Bronchial epithelial cell (primary cell): ENCODE measurements around the gene CFAP45. TPM values are rescaled to one million over a fixed set of nuclear protein-coding genes. Genes with fewer than 3 reads are reported as not detected.
A peak's percentile ranks its signal among the peaks of the same experiment; 100 is the strongest.

ENCODE experiments used
- DNase-seq: peaks from one replicate; pipeline ENCODE4 v3.0.0-alpha.2; 2010; ENCODE audit warnings: low read depth
- FAIRE-seq: peaks from 2 replicates; lab custom pipeline; 2011; peaks lifted over from hg19 to GRCh38; lab: Jason Lieb, UNC
- H3K27me3 ChIP-seq: 2 replicates; pipeline ENCODE4 v1.5.1; 2011; ENCODE audit warnings: low read length; ENCODE audit not compliant: control insufficient read depth, insufficient read depth
- H3K36me3 ChIP-seq: 2 replicates; pipeline ENCODE4 v1.5.1; 2011; ENCODE audit warnings: low read length; ENCODE audit not compliant: control insufficient read depth, insufficient read depth
- H3K4me3 ChIP-seq: 2 replicates; pipeline ENCODE4 v1.5.1; 2011; ENCODE audit warnings: mild to moderate bottlenecking, low read depth, low read length, control low read depth
- CTCF ChIP-seq: IDR thresholded peaks from 2 replicates; pipeline ENCODE4 v1.5.1; 2011; ENCODE audit warnings: mild to moderate bottlenecking, moderate library complexity, low read length, control low read depth, inconsistent platforms; ENCODE audit not compliant: insufficient read depth, severe bottlenecking
- total RNA-seq: library from RNA; depleted of rRNA; stranded (reverse); fragments of >200 nt; gene quantifications from 2 replicates; pipeline ENCODE4 v1.2.1, GENCODE V29; 2014

Gene CFAP45
- total RNA-seq, 1 donor from 2014 or later: 0.53 TPM

- no peak overlapping the region for H3K4me3 ChIP-seq
- H3K27me3 ChIP-seq: no peaks in the 10 kb centered on the region
- H3K36me3 ChIP-seq: no peaks in the 10 kb centered on the region
- FAIRE-seq (no peak), DNase-seq (no peak)
- no peak for TF ChIP-seq CTCF
Measured at GRCh38 chr1:159830722-159831121, 69.2 kb downstream of the CFAP45 start.

- no peak for TF ChIP-seq CTCF
- DNase-seq: peak; percentile 19
- Histone ChIP-seq H3K4me3 (no peak overlapping the region), H3K27me3 (no peaks in the 10 kb centered on the region), H3K36me3 (no peaks in the 10 kb centered on the region)
- no peak for FAIRE-seq
Measured at GRCh38 chr1:159829822-159830465, 70.0 kb downstream of the CFAP45 start.

GRCh38 chr1:159829273-159829634 lies 70.7 kb downstream of the CFAP45 start:
- DNase-seq (no peak), FAIRE-seq (no peak)
- H3K27me3 ChIP-seq: no peaks in the 10 kb centered on the region
- H3K4me3 ChIP-seq: no peak overlapping the region
- peak; percentile 69 for TF ChIP-seq CTCF
- H3K36me3 ChIP-seq: no peaks in the 10 kb centered on the region

- FAIRE-seq: no peak
Measured at GRCh38 chr1:159828581-159829272, 71.2 kb downstream of the CFAP45 start.

GRCh38 chr1:159828176-159828575 lies 71.8 kb downstream of the CFAP45 start:
- Histone ChIP-seq H3K4me3 (no peak overlapping the region), H3K36me3 (no peaks in the 10 kb centered on the region), H3K27me3 (peaks cover 3% of the 10 kb centered on the region)
- FAIRE-seq (peak; percentile 68), DNase-seq (peak; percentile 28)
- TF ChIP-seq CTCF: no peak

More at GRCh38 chr1:159828581-159829272, 71.2 kb downstream of the CFAP45 start:
- peaks cover 3% of the 10 kb centered on the region for H3K27me3 ChIP-seq
- no peak for DNase-seq
- TF ChIP-seq CTCF: no peak
- H3K4me3 ChIP-seq: no peak overlapping the region
- H3K36me3 ChIP-seq: no peaks in the 10 kb centered on the region

- FAIRE-seq (no peak), DNase-seq (no peak)
- TF ChIP-seq CTCF: no peak
- Histone ChIP-seq H3K4me3 (no peak overlapping the region), H3K36me3 (no peaks in the 10 kb centered on the region), H3K27me3 (peaks cover 3% of the 10 kb centered on the region)
Measured at GRCh38 chr1:159827549-159827948, 72.4 kb downstream of the CFAP45 start.
